ENCODE measurements around the gene SYN1. TPM values are rescaled to one million over a fixed set of nuclear protein-coding genes. Genes with fewer than 3 reads are reported as not detected.

SYN1 gene
- total and polyA plus RNA-seq, 7 donors = 0.16 to 1.6 (median 1.0) TPM; not detected in 1

GRCh38 chrX:47611926-47612325 lies 7.7 kb downstream of the SYN1 start:
- Histone ChIP-seq H3K27ac (no peak overlapping the region), H3K9me3 (no peaks in the 10 kb centered on the region), H3K4me1 (no peaks in the 10 kb centered on the region), H3K36me3 (no peaks in the 10 kb centered on the region), H3K27me3 (no peaks in the 10 kb centered on the region), H3K4me3 (no peak overlapping the region)
- intact Hi-C loops (cut with DNase I) = no loop called here
- WGBS, 2 donors = 91 to 95% methylated on average over 2 of the region's 2 CpGs
- no peak for DNase-seq
- TF ChIP-seq CTCF (IDR thresholded peaks at IDR 0.05) (no peak), EP300 (IDR thresholded peaks at IDR 0.05) (no peak), POLR2AphosphoS5 (IDR thresholded peaks at IDR 0.05) (no peak), POLR2A (IDR thresholded peaks at IDR 0.05) (no peak)

GRCh38 chrX:47611489-47611888 lies 8.2 kb downstream of the SYN1 start:
- Histone ChIP-seq H3K4me1 (no peaks in the 10 kb centered on the region), H3K9me3 (no peaks in the 10 kb centered on the region), H3K27ac (no peak overlapping the region), H3K36me3 (no peaks in the 10 kb centered on the region), H3K4me3 (no peak overlapping the region), H3K27me3 (no peaks in the 10 kb centered on the region)
- intact Hi-C loops (cut with DNase I) = no loop called here
- no peak for DNase-seq
- 88 to 94% methylated on average over 2 of the region's 2 CpGs for WGBS, 2 donors
- TF ChIP-seq EP300 (IDR thresholded peaks at IDR 0.05) = no peak
- no peak for TF ChIP-seq POLR2AphosphoS5 (IDR thresholded peaks at IDR 0.05)
- no peak for TF ChIP-seq POLR2A (IDR thresholded peaks at IDR 0.05)
- no peak for TF ChIP-seq CTCF (IDR thresholded peaks at IDR 0.05)

- Histone ChIP-seq H3K27ac (no peak overlapping the region), H3K27me3 (no peaks in the 10 kb centered on the region), H3K4me1 (no peaks in the 10 kb centered on the region), H3K9me3 (no peaks in the 10 kb centered on the region), H3K36me3 (no peaks in the 10 kb centered on the region), H3K4me3 (no peak overlapping the region)
- WGBS, 2 donors = 86 to 90% methylated on average over 4 of the region's 4 CpGs
- TF ChIP-seq EP300 (IDR thresholded peaks at IDR 0.05) (no peak), POLR2AphosphoS5 (IDR thresholded peaks at IDR 0.05) (no peak), CTCF (IDR thresholded peaks at IDR 0.05) (no peak), POLR2A (IDR thresholded peaks at IDR 0.05) (no peak)
- no peak for DNase-seq
- intact Hi-C loops (cut with DNase I) = no loop called here
Observed at GRCh38 chrX:47610511-47610910, 9.1 kb downstream of the SYN1 start.

- Histone ChIP-seq H3K9me3 (no peaks in the 10 kb centered on the region), H3K4me3 (no peak overlapping the region), H3K27ac (no peak overlapping the region), H3K36me3 (no peaks in the 10 kb centered on the region), H3K4me1 (no peaks in the 10 kb centered on the region), H3K27me3 (no peaks in the 10 kb centered on the region)
- intact Hi-C loops (cut with DNase I) = no loop called here
- 36 to 61% methylated on average over 9 of the region's 9 CpGs for WGBS, 2 donors
- TF ChIP-seq EP300 (IDR thresholded peaks at IDR 0.05) (no peak), POLR2A (IDR thresholded peaks at IDR 0.05) (no peak), CTCF (IDR thresholded peaks at IDR 0.05) (no peak), POLR2AphosphoS5 (IDR thresholded peaks at IDR 0.05) (no peak)
- DNase-seq = no peak
Observed at GRCh38 chrX:47608130-47608810, 11.4 kb downstream of the SYN1 start.

GRCh38 chrX:47607091-47607490 lies 12.6 kb downstream of the SYN1 start:
- H3K4me1 ChIP-seq = no peaks in the 10 kb centered on the region
- H3K9me3 ChIP-seq = no peaks in the 10 kb centered on the region
- no peak for TF ChIP-seq EP300 (IDR thresholded peaks at IDR 0.05)
- no peak for TF ChIP-seq CTCF (IDR thresholded peaks at IDR 0.05)
- TF ChIP-seq POLR2AphosphoS5 (IDR thresholded peaks at IDR 0.05) = no peak
- TF ChIP-seq POLR2A (IDR thresholded peaks at IDR 0.05) = no peak
- no peaks in the 10 kb centered on the region for H3K36me3 ChIP-seq
- no peak overlapping the region for H3K4me3 ChIP-seq
- intact Hi-C loops (cut with DNase I) = no loop called here
- H3K27me3 ChIP-seq = no peaks in the 10 kb centered on the region
- no peak overlapping the region for H3K27ac ChIP-seq
- DNase-seq = no peak

Measured in sigmoid colon (tissue), 7 donors.